Fibroblast of lung (primary cell): Measurements from ENCODE around the gene ZCCHC17.

Experiments used
- EZH2 ChIP-seq: IDR thresholded peaks from 2 replicates; pipeline ENCODE4 v1.5.1; 2012; ENCODE audit warnings: low read length, control low read depth, mild to moderate bottlenecking; ENCODE audit errors: missing control alignments
- TF ChIP-seq, protein P1 (sequence below), 2 donors: IDR thresholded peaks in 1 of 2; conservative IDR thresholded peaks in 1 of 2; 1 replicate in 1 of 2; 2 replicates in 1 of 2; pipeline ENCODE4 v1.5.1; 2011 to 2012; ENCODE audit warnings: low read length in 2 of 2, control low read depth in 1 of 2, inconsistent platforms in 1 of 2, low read depth in 1 of 2, mild to moderate bottlenecking in 1 of 2

DNA sequence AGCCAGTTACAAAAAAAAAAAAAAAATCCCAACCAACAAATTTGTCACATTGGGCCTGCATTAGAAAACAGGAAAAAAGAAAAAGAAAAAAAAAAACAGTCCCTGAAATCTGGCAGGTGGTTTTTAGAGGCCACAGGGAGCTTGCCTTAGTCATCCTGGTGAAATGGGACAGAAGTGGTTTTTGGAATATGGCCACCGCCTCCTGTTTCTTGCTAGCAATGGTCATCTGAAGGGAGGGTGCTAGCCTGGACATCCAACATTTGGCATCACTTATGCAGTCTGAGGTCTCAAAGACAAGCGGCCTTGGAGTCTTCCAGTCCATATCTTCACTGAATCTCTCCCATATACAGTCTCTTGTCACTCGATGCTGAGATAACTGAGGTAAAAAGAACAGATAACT lies 37.1 kb upstream of the ZCCHC17 start:
- TF ChIP-seq EZH2, result no peak
- TF ChIP-seq, protein P1, sequence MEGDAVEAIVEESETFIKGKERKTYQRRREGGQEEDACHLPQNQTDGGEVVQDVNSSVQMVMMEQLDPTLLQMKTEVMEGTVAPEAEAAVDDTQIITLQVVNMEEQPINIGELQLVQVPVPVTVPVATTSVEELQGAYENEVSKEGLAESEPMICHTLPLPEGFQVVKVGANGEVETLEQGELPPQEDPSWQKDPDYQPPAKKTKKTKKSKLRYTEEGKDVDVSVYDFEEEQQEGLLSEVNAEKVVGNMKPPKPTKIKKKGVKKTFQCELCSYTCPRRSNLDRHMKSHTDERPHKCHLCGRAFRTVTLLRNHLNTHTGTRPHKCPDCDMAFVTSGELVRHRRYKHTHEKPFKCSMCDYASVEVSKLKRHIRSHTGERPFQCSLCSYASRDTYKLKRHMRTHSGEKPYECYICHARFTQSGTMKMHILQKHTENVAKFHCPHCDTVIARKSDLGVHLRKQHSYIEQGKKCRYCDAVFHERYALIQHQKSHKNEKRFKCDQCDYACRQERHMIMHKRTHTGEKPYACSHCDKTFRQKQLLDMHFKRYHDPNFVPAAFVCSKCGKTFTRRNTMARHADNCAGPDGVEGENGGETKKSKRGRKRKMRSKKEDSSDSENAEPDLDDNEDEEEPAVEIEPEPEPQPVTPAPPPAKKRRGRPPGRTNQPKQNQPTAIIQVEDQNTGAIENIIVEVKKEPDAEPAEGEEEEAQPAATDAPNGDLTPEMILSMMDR (conservative IDR thresholded peaks at IDR 0.05 in 1 of 2, IDR thresholded peaks at IDR 0.05 in 1 of 2; ENCODE audit: low read depth in 1 of 2, low read length in 2 of 2), result no peak
